HG02623 (cell line): ENCODE results near the gene LZTS3.
"Not testable (repeated sequence)": the region's sequence is repeated elsewhere in the genome, so short reads cannot be mapped to it uniquely, and the experiment has no call there.

Source experiments
- ATAC-seq: cut with Tn5 transposase; IDR thresholded peaks from one replicate; pipeline ENCODE4 v1.9.1; 2021; ENCODE audit warnings: moderate library complexity; ENCODE audit not compliant: unreplicated experiment

LZTS3 gene

DNA sequence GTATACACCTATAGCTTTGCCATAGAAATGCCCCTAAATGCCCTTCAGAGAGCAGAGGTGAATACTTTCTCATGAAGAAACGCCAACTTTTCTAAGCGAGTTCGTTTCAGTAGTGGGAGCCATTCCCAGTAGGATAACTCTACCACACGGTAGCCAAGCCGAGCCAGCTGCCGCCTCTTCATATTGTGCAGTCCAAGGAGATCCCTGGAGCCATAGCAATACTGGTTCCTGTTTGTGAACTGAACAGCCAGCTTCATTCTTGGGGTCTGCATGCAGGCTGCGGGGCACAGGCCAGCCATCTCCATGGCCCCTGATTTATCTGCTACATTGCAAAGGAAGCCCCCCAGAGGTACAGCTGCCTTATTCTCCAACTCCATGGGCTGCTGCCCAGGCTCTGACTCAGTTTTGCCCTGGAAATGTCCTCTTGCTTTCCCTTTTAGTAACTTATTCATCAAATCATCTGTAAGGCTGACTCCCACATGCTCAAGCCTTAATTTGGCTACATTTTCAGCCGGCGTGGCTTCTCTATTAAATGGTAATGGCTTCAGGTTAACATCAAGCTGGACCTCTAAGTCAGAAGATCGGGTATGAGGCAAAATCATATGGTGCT is 26.5 kb downstream of the LZTS3 start:
- ATAC-seq, result no peak

DNA sequence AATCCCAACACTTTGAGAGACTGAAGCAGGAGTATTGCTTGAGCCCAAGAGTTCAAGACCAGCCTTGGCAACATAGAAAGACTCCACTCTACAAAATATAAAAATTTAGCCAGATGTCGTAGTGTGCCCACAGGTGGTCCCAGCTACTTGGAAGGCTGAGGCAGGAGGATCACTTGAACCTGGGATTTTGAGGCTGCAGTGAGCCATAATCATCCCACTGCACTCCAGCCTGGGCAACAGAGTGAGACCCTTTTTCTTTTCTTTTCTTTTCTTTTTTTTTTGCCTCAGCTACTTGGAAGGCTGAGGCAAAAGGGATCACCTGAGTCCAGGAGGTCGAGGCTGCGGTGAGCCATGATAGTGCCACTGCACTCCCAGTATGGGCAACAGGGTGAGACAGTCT is 31.6 kb downstream of the LZTS3 start:
- ATAC-seq, result no peak

- no peak for ATAC-seq
Measured at GRCh38 chr20:3137492-3137891, 35.9 kb downstream of the LZTS3 start.

- ATAC-seq, result no peak
Measured at GRCh38 chr20:3135507-3136070, 37.8 kb downstream of the LZTS3 start.

- no peak for ATAC-seq
Measured at GRCh38 chr20:3134151-3134550, 39.2 kb downstream of the LZTS3 start.

DNA sequence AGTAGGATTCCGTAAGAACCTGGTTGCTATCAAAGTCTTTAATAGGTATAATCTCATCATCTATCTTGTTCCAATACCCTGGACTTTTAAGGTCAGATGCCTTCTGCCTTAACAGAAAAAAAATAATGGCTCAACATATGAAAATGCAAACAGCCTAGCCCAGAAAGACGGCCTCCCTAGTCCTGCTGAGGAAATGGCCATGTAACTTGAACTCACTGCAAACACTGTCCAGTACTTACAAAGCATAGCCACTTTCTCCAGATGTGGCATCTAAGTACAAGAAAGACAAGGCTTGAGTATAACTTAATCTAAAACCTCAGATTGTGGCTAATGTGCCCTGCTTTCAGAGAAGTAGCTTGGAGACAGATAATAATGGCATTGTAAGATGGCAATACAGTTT is 40.2 kb downstream of the LZTS3 start:
- no peak for ATAC-seq

- ATAC-seq, result no peak
Measured at GRCh38 chr20:3130051-3130600, 43.2 kb downstream of the LZTS3 start.

- no peak for ATAC-seq
Measured at GRCh38 chr20:3129094-3129493, 44.3 kb downstream of the LZTS3 start.

DNA sequence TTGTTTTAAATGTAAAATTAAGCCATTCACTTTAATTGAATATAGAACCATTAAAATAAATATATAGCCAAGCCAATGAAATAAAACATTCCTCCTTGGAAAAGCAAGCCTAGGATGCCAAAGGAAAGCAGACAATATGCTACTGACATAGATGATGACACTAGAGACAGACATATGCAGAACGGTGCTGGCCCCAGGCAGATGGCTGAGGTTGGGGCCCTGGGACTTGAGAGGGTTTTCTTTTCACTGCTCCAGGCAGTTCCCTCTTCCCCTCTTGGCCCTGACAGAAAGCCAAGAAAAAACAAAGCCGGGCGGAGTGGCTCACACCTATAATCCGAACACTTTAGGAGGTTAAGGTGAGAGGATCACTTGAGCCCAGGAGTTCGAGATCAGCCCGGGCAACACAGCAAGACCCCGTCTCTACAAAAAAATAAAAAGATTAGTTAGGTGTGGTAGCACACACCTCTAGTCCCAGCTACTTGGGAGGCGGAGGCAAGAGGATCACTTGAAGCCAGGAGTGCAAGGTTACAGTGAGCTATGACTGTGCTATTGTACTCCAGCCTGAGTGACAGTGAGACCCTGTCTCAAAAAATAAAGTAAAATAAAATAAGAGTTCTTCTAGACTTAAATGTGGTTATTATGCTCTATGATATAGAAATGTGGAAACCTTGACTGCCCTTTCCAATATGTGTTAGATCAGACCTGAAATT is 44.9 kb downstream of the LZTS3 start:
- ATAC-seq, result no peak

DNA sequence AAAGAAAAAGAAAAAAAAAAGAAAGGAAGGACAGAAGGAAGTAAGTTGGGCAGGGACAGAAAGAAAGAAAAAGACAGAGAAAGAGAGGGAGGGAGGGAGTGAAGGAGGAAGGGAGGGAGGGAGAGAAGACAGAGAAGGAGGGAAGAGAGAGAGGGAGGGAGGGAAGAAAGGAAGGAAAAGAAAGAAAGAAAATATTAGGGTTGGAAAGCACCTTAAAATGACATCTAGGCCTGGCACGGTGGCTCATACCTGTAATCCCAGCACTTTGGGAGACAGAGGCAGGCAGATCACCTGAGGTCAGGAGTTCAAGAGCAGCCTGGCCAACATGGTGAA is 46.9 kb downstream of the LZTS3 start:
- no peak for ATAC-seq

GRCh38 chr20:3125776-3126526 is 47.4 kb downstream of the LZTS3 start:
- ATAC-seq, result not testable (repeated sequence)

DNA sequence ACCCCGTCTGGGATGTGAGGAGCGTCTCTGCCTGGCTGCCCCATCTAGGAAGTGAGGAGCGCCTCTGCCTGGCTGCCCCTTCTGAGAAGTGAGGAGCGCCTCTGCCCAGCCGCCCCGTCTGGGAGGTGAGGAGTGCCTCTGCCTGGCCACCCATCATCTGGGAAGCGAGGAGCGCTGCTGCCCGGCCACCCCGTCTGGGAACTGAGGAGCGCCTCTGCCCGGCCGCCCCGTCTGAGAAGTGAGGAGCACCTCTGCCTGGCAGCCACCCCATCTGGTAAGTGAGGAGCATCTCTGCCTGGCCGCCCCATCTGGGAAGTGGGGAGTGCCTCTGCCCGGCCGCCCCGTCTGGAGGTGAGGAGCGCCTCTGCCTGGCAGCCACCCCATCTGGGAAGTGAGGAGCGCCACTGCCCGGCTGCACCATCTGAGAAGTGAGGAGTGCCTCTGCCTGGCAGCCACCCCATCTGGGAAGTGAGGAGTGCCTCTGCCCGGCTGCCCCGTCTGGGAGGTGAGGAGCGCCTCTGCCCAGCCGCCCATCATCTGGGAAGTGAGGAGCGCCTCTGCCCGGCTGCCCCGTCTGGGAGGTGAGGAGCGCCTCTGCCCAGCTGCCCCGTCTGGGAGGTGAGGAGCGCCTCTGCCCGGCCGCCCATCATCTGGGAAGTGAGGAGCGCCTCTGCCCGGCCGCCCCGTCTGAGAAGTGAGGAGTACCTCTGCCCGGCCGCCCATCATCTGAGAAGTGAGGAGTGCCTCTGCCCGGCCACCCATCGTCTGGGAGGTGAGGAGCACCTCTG is 48.4 kb downstream of the LZTS3 start:
- not testable (repeated sequence) for ATAC-seq

GRCh38 chr20:3124163-3124562 is 49.2 kb downstream of the LZTS3 start:
- not testable (repeated sequence) for ATAC-seq

DNA sequence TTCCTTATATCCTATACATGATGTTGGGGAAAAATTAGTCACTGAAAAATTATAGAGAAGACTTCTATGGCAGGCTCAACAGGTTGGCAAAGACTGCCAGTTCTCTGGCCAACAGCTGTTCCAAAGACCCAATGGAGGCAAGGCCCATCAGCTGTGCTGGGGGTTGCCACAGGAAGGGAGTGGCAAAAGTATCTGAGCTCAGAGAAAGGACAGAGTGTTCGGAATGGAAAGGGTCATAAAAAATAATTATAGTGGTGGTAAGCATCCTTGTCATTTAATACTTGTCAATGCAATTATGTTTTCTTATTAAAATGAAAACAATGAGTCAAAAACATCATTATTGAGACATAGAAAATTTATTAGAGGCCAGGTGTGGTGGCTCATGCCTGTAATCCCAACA is 49.8 kb downstream of the LZTS3 start:
- no peak for ATAC-seq

DNA sequence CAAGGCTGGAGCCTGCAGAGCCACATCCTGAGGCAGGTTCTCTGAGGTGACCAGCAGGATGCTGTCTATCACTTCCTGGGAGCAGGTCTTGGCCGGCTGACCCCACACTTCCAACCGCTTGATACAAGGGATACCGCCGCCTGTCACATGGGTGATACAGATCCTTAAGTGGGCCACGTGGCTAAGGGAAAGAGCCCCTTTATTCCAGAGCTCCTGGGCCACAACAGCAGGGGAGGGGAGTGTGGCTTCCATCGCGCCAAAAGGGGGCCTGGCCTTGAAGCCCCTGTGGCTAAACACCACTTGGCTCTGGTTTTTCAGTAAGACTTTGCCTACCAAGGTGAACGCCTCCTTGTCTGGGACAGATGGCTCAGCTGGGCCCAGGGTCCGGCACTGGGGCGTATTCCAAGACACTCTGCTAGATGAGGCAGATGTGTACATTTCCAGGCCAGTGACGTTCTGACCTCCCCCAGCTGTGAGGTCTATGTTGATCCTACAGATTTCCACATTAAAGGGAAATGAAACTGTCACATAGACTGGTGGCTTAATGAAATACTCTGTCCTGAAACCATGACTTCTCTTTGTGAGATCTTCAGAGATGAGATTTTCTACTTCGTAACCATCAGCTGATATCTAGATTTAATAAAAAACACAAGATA is 51.3 kb downstream of the LZTS3 start:
- ATAC-seq, result no peak

GRCh38 chr20:3121271-3121911 is 52.0 kb downstream of the LZTS3 start:
- ATAC-seq, result no peak

- no peak for ATAC-seq
Measured at GRCh38 chr20:3119044-3119443, 54.3 kb downstream of the LZTS3 start.

- ATAC-seq, result not testable (repeated sequence)
Measured at GRCh38 chr20:3117839-3118379, 55.4 kb downstream of the LZTS3 start.

DNA sequence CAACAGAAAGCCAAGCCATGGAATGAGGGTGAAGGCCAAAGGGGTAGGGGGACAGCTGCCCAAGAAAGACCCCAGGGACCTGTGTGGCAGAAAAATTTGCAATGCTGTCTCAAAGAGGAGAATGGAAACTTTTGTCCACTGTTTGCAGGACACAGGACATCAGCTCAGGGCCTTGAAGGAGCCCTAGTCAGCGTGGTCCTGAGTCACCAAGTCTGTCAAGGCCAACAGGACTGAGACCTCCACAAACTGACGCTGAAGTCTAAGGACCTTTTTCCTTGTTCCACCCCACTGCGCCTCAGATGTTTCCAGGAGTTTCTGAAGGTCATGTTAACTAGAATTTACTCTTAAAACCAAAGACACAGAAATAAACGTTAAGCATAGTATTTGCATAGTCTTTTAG is 57.0 kb downstream of the LZTS3 start:
- no peak for ATAC-seq
